Upper lobe of left lung (tissue), 6 donors: Measurements from ENCODE around the gene EPHB4. TPM values are rescaled to one million over a fixed set of nuclear protein-coding genes. Genes with fewer than 3 reads are reported as not detected.

Source experiments
- ATAC-seq, 2 donors: fragments of 200-7000 bp; cut with Tn5 transposase; one replicate each; pipeline ENCODE4 v1.9.1; 2022; ENCODE audit warnings: mild to moderate bottlenecking in 2 of 2, moderate library complexity in 2 of 2; ENCODE audit not compliant: low FRiP score in 2 of 2
- DNase-seq, 2 donors: peaks; one replicate each; pipeline ENCODE4 v3.0.0-alpha.2; 2019 to 2020
- H3K27ac ChIP-seq, 4 donors: fragments of 200-600 bp; sonication (generic); one replicate each; pipeline ENCODE4 v1.5.1; 2016 to 2019
- H3K27me3 ChIP-seq, 4 donors: fragments of 200-600 bp; sonication (generic); one replicate each; pipeline ENCODE4 v1.5.1; 2017 to 2019
- H3K36me3 ChIP-seq, 4 donors: fragments of 200-600 bp; sonication (generic); one replicate each; pipeline ENCODE4 v1.5.1; 2016 to 2019
- H3K4me1 ChIP-seq, 4 donors: fragments of 200-600 bp; sonication (generic); one replicate each; pipeline ENCODE4 v1.5.1; 2018 to 2019
- H3K4me3 ChIP-seq, 4 donors: fragments of 200-600 bp; sonication (generic); one replicate each; pipeline ENCODE4 v1.5.1; 2017 to 2019; ENCODE audit warnings: mild to moderate bottlenecking in 2 of 4, moderate library complexity in 1 of 4
- H3K9me3 ChIP-seq, 4 donors: fragments of 200-600 bp; sonication (generic); one replicate each; pipeline ENCODE4 v1.5.1; 2018 to 2019
- EP300 ChIP-seq, 4 donors: sonication (generic); formaldehyde crosslinking; IDR thresholded peaks; one replicate each; pipeline ENCODE4 v1.5.1; 2017; ENCODE audit warnings: antibody characterized with exemption in 4 of 4, control low read depth in 2 of 4
- POLR2A ChIP-seq, 4 donors: fragments of 450-650 bp; IDR thresholded peaks; one replicate each; pipeline ENCODE4 v1.5.1; 2016 to 2017; ENCODE audit warnings: antibody characterized with exemption in 4 of 4, mild to moderate bottlenecking in 2 of 4
- POLR2AphosphoS5 ChIP-seq, 2 donors: sonication (generic); formaldehyde crosslinking; IDR thresholded peaks; one replicate each; pipeline ENCODE4 v1.5.1; 2017; ENCODE audit warnings: antibody characterized with exemption in 2 of 2
- WGBS, 2 donors: methylation state at CpG; one replicate each; pipeline ENCODE4 v1.1.5; 2017 to 2018; 5-methylcytosine and 5-hydroxymethylcytosine counted together
- total RNA-seq, 6 donors: library from RNA; depleted of rRNA in 4 of 6; stranded (reverse); fragments of >200 nt in 4 of 6; gene quantifications; one replicate each; pipeline versions ENCODE4 v1.1.0 to v1.2.1, GENCODE V29; 2016 to 2021
- TF ChIP-seq, protein P1 (sequence below), 6 experiments: fragments of 450-650 bp in 4 of 6; fragments of 200-600 bp in 2 of 6; sonication (generic) in 2 of 6; IDR thresholded peaks; one replicate each; pipeline ENCODE4 v1.5.1; 2016 to 2019; ENCODE audit warnings: antibody characterized with exemption in 6 of 6
- donor health status: DM: no; HTN: no; CAD: no; lungs with moderate emphysema.
- donor health status: DM: no; HTN: yes; CAD: no; lungs with severe emphysema.

Gene EPHB4
- total RNA-seq, 6 donors from 2014 or later, result 36.7 to 96.5 (median 56.6) TPM

DNA sequence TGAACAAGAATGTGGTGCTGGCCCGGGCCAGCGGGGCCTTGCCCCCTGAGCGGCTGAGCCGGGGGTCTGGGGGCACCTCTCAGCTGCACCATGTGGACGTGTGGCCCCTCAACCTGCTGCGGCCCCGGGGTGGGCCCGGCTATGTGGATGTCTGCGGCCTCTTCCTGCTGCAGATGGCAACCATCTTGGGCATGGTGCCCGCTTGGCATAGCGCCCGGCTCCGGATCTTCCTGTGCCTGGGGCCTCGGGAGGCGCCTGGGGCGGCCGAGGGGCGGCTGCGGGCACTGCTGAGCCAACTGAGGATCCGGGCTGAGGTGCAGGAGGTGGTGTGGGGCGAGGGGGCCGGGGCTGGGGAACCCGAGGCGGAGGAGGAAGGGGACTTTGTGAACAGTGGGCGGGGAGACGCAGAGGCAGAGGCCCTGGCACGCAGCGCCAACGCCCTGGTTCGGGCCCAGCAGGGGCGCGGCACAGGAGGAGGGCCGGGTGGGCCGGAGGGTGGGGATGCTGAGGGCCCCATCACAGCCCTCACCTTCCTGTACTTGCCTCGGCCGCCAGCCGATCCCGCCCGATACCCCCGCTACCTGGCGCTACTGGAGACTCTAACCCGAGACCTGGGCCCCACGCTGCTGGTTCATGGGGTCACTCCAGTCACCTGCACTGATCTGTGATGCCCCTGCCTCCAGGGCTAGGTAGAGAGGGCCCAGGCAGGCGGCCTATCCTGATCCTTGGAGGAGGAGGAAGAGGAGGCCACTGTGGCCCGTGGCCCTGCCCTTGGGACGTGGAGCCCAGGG lies 38.8 kb upstream of the EPHB4 start:
- peaks cover 26 to 39% (median 26%) of the 10 kb centered on the region in 4 donors for H3K4me1 ChIP-seq
- peak; percentile 50 to 52 for ATAC-seq

DNA sequence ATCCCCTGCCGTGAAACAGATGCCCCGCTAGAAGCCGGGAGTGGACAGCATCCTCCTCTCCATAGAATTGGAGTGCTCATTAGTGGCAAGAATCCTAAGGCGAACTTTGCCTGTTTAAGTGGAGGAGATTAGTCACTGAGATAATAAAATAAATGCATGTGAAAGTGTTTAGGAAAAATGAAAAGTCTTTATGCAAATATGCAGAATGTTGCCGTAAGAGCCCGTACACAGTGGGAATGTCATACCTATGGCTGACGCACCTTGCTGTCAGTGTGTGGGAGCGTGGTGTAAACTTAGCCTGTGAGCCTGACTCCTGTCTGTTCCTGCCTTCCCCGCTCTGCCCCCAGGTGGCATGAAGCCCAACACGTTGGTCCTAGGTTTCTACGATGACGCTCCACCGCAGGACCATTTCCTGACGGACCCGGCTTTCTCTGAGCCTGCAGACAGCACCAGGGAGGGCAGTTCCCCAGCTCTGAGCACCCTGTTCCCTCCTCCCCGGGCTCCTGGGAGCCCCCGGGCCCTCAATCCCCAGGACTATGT lies 38.1 kb upstream of the EPHB4 start:
- Histone ChIP-seq H3K27ac (peak overlapping the region; percentile 86 to 97 (median 95)), H3K4me1 (peaks cover 26 to 39% (median 26%) of the 10 kb centered on the region in 4 donors)
- 63 to 66% methylated on average over 13 to 17 of the region's 17 CpGs for WGBS, 2 donors

More for the DNA sequence above, 38.8 kb upstream of the EPHB4 start:
- Histone ChIP-seq H3K36me3 (peaks cover 0 to 28% (median 15%) of the 10 kb centered on the region in 4 donors), H3K4me3 (peak overlapping the region; percentile 10 to 86 (median 70)), H3K27me3 (no peaks in the 10 kb centered on the region), H3K9me3 (no peaks in the 10 kb centered on the region), H3K27ac (peak overlapping the region; percentile 86 to 97 (median 95))
- TF ChIP-seq POLR2A (IDR thresholded peaks at IDR 0.05), result peak in 1 of 4 donors; percentile 14
- no peak for TF ChIP-seq EP300 (IDR thresholded peaks at IDR 0.05)
- TF ChIP-seq, protein P1, sequence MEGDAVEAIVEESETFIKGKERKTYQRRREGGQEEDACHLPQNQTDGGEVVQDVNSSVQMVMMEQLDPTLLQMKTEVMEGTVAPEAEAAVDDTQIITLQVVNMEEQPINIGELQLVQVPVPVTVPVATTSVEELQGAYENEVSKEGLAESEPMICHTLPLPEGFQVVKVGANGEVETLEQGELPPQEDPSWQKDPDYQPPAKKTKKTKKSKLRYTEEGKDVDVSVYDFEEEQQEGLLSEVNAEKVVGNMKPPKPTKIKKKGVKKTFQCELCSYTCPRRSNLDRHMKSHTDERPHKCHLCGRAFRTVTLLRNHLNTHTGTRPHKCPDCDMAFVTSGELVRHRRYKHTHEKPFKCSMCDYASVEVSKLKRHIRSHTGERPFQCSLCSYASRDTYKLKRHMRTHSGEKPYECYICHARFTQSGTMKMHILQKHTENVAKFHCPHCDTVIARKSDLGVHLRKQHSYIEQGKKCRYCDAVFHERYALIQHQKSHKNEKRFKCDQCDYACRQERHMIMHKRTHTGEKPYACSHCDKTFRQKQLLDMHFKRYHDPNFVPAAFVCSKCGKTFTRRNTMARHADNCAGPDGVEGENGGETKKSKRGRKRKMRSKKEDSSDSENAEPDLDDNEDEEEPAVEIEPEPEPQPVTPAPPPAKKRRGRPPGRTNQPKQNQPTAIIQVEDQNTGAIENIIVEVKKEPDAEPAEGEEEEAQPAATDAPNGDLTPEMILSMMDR (IDR thresholded peaks at IDR 0.05), result no peak
- TF ChIP-seq POLR2AphosphoS5 (IDR thresholded peaks at IDR 0.05), result peak; percentile 13 to 17
- peak; percentile 81 to 96 for DNase-seq
- WGBS, 2 donors, result 0 to 25% methylated on average over 5 to 21 of the region's 46 CpGs

DNA sequence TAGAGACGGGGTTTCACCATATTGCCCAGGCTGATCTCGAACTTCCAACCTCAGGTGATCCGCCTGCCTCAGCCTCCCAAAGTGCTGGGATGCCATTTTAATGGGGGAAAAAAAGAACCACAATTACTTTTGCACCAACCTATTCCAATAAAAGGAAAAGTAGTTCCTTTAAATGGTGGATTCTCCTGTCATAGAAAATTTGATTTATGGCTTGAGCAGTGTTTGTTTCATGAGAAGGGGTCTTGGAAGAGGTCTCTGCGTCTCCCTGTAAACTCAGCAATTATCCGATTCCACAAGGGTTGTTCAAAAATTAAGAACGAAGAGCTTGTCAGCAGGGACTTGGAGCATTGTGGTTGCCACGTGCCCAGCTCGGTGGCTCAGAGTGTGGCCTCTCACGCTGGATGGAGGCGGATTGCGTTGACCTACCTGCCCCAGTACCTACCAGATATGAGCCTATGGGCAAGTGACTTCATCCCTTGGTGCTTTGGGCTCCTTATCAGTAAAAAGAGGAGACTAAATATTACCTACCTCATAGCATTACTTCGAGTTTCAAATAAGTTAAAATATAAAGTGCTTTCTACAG lies 37.0 kb upstream of the EPHB4 start:
- ATAC-seq (no peak), DNase-seq (no peak)
- TF ChIP-seq EP300 (IDR thresholded peaks at IDR 0.05) (no peak), POLR2A (IDR thresholded peaks at IDR 0.05) (no peak), POLR2AphosphoS5 (IDR thresholded peaks at IDR 0.05) (no peak)
- TF ChIP-seq, protein P1 (IDR thresholded peaks at IDR 0.05), result no peak
- Histone ChIP-seq H3K36me3 (peaks cover 0 to 34% (median 26%) of the 10 kb centered on the region in 4 donors), H3K4me3 (no peak overlapping the region), H3K9me3 (no peaks in the 10 kb centered on the region), H3K4me1 (peaks cover 26 to 39% (median 26%) of the 10 kb centered on the region in 4 donors), H3K27me3 (no peaks in the 10 kb centered on the region), H3K27ac (no peak overlapping the region)
- WGBS, 2 donors, result 88 to 89% methylated on average over 12 of the region's 12 CpGs

More for the DNA sequence above, 38.1 kb upstream of the EPHB4 start:
- Histone ChIP-seq H3K9me3 (no peaks in the 10 kb centered on the region), H3K36me3 (peaks cover 0 to 29% (median 19%) of the 10 kb centered on the region in 4 donors), H3K4me3 (peak overlapping the region in 3 of 4 donors; percentile 62 to 86 (median 78)), H3K27me3 (no peaks in the 10 kb centered on the region)
- TF ChIP-seq POLR2AphosphoS5 (IDR thresholded peaks at IDR 0.05) (no peak), POLR2A (IDR thresholded peaks at IDR 0.05) (no peak), EP300 (IDR thresholded peaks at IDR 0.05) (no peak)
- TF ChIP-seq, protein P1 (IDR thresholded peaks at IDR 0.05), result no peak
- no peak for DNase-seq
- no peak for ATAC-seq

DNA sequence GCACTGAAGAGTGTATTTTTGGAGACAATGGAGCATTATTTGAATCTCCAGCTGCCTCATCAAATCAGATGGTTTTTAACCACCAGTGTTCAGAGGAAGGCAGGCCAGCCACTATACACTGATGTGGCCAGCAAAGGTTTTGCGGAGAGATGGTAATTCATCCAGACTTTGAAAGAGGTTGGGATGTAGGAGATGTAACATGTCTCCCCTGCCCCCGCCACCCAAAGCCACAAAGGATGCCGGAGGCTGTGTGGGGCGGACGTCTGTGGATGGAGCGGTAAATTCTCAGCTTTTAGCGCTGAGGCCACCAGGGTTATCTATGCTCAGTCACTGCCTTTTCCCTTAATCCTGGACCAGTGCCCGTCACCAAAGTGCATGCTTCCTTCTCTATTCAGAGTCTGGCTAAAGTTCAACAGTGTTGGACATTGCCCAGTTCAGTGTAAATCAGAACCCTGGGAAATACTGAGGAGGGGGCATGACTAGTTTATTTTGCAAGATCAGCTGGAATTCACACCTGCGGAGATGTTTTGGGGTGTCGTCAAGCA lies 36.2 kb upstream of the EPHB4 start:
- ATAC-seq, result no peak
- Histone ChIP-seq H3K36me3 (peaks cover 0 to 39% (median 26%) of the 10 kb centered on the region in 4 donors), H3K27ac (no peak overlapping the region), H3K27me3 (no peaks in the 10 kb centered on the region), H3K4me3 (no peak overlapping the region), H3K9me3 (no peaks in the 10 kb centered on the region), H3K4me1 (peaks cover 19 to 31% (median 21%) of the 10 kb centered on the region in 4 donors)
- 33 to 62% methylated on average over 10 of the region's 10 CpGs for WGBS, 2 donors
- no peak for TF ChIP-seq EP300 (IDR thresholded peaks at IDR 0.05)
- no peak for DNase-seq

DNA sequence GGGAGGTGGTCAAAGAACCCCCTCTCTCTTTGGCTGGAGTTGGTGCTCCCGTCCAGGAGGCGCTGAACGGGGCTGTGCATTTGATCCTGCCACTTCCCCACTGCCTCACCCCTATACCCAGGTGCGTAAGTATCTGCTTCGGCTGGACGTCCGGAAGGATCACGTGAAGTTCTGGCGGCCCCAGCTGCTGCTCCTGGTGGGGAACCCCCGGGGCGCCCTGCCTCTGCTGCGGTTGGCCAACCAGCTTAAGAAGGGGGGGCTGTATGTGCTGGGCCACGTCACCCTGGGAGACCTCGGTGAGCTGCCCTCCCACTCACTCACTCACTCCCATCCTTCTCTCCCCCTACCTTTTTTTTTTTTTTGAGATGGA lies 34.3 kb upstream of the EPHB4 start:
- Histone ChIP-seq H3K9me3 (no peaks in the 10 kb centered on the region), H3K4me3 (no peak overlapping the region), H3K27me3 (no peaks in the 10 kb centered on the region), H3K27ac (no peak overlapping the region), H3K4me1 (peaks cover 10 to 15% (median 11%) of the 10 kb centered on the region in 4 donors), H3K36me3 (peaks cover 0 to 48% (median 26%) of the 10 kb centered on the region in 4 donors)
- ATAC-seq, result no peak
- WGBS, 2 donors, result 95 to 96% methylated on average over 11 to 14 of the region's 14 CpGs
- DNase-seq, result no peak
- TF ChIP-seq POLR2A (IDR thresholded peaks at IDR 0.05), result no peak
- no peak for TF ChIP-seq EP300 (IDR thresholded peaks at IDR 0.05)
